HG02885 (cell line): Measurements from ENCODE around the gene TMEM145.
"Not testable (repeated sequence)": the region's sequence is repeated elsewhere in the genome, so short reads cannot be mapped to it uniquely, and the experiment has no call there.

Source experiments
- ATAC-seq: cut with Tn5 transposase; IDR thresholded peaks from one replicate; pipeline ENCODE4 v1.9.1; 2021; ENCODE audit warnings: mild to moderate bottlenecking; ENCODE audit not compliant: unreplicated experiment, poor library complexity

Gene TMEM145

GRCh38 chr19:42332059-42332458, 18.9 kb downstream of the TMEM145 start:
- no peak for ATAC-seq

GRCh38 chr19:42333018-42333417, 19.9 kb downstream of the TMEM145 start:
- no peak for ATAC-seq

- ATAC-seq: no peak
Observed at GRCh38 chr19:42333975-42334696, 21.0 kb downstream of the TMEM145 start.

- no peak for ATAC-seq
Observed at GRCh38 chr19:42334697-42335373, 21.7 kb downstream of the TMEM145 start.

- no peak for ATAC-seq
Observed at GRCh38 chr19:42335374-42335936, 22.3 kb downstream of the TMEM145 start.

- ATAC-seq: no peak
Observed at GRCh38 chr19:42335971-42336370, 22.9 kb downstream of the TMEM145 start.

- not testable (repeated sequence) for ATAC-seq
Observed at GRCh38 chr19:42339126-42339860, 26.2 kb downstream of the TMEM145 start.

- not testable (repeated sequence) for ATAC-seq
Observed at GRCh38 chr19:42339922-42340321, 26.8 kb downstream of the TMEM145 start.

- ATAC-seq: no peak
Observed at GRCh38 chr19:42343344-42344110, 30.4 kb downstream of the TMEM145 start.

- no peak for ATAC-seq
Observed at GRCh38 chr19:42344336-42344893, 31.3 kb downstream of the TMEM145 start.

GRCh38 chr19:42345191-42345812, 32.2 kb downstream of the TMEM145 start:
- ATAC-seq: no peak

GRCh38 chr19:42348211-42348610, 35.1 kb downstream of the TMEM145 start:
- no peak for ATAC-seq

- no peak for ATAC-seq
Observed at GRCh38 chr19:42349378-42350107, 36.4 kb downstream of the TMEM145 start.

GRCh38 chr19:42350417-42350816, 37.3 kb downstream of the TMEM145 start:
- ATAC-seq: no peak

GRCh38 chr19:42351079-42351735, 38.1 kb downstream of the TMEM145 start:
- ATAC-seq: no peak

GRCh38 chr19:42352301-42353259, 39.5 kb downstream of the TMEM145 start:
- no peak for ATAC-seq

GRCh38 chr19:42353341-42354015, 40.4 kb downstream of the TMEM145 start:
- ATAC-seq: no peak
